Stimulated activated naive CD8-positive, alpha-beta T cell treated with anti-CD3 and anti-CD28 coated beads, Interleukin-15, Interleukin-2, amounts not matched to agents 100 U/mL and 50 U/mL, for 24 hours (primary cell): ENCODE data around the gene KRT36.

Experiments
- ATAC-seq: fragments of 150-1000 bp; cut with Tn5 transposase; one replicate; pipeline ENCODE4 v1.10.0; 2021
- DNase-seq: peaks from one replicate; pipeline ENCODE4 v3.0.0; 2021

KRT36 gene

DNA sequence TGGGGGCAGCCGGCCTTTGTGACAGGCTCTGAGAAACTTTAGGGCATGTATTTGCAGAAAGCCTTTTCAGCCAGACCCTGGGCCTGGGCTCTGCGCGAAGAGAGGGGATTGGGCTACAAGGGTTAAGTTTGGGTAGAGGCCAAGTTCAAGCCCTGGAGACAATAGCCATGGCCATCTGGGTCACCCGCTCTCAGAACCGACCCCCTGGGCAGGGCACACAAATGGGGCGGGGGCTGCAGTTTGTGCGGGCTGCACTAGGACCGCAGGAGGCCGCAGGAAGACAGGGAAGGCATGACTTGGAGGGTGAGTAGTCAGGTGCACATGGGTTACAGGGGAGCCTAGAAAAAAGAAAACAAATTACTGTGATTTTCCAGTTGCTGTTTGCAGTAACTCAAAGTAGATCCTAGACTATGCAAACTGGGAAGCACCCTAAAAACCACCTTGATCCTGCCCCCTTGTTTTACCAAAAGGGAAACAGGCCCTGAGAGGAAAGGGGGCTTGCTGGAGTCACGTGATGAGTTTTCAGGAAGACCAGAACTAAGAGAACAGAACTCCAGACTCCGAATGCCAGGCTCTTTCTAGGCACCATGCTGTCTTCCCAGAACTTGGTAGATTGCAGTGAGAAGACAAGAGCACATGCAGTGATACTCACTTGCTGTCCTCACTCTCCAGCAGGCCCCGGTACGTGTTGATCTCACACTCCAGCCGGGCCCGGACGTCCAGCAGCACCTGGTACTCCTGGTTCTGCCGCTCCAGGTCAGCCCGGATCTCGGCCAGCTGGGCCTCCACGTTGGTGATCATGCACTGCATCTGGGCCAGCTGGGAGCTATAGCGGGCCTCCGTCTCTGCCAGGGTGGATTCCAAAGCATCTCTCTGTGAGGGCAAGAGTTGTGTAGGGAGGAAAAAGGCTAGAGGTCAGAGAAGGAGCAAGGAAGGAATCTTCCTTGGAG lies 12.6 kb downstream of the KRT36 start:
- no peak for DNase-seq
- ATAC-seq: no peak

DNA sequence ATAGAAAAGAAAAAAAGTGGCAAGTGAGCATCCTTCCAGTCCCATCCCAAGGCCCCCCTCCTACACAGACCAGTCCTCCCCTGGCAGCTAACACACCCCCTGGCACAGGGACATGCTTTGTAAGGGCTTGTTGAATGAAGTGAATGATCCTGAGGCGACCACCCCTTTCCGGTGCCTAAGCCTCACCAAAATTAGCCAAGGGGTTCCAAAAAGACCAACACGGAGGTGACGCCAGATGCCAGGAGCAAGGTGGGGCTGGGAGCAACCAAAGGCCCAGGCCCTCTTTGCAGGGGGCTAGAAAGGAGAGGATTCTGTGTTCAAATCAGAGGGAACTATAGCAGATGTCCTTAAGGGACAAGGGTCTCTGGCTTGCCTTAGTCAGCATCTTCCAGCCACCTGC lies 14.3 kb downstream of the KRT36 start:
- DNase-seq: no peak
- no peak for ATAC-seq

DNA sequence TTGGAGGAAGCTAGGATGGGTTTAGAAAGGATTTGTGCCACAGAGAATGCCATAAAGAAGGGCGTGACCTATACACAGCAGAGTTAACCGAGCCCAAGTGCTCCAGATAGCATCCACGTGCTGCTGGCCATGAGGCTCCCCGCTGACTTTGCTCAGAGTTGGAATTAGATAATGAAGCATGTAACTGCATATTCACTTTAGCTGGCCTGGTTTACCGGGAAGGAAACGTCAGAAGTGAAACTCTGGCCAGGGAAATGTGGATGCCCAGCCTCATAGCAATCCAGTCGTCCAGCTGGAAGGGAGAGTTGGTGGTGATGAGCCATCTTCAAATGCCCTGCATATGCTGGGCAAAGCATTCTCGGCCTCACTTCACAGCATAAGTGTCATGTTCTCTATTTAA lies 14.8 kb downstream of the KRT36 start:
- ATAC-seq: no peak
- DNase-seq: no peak

DNA sequence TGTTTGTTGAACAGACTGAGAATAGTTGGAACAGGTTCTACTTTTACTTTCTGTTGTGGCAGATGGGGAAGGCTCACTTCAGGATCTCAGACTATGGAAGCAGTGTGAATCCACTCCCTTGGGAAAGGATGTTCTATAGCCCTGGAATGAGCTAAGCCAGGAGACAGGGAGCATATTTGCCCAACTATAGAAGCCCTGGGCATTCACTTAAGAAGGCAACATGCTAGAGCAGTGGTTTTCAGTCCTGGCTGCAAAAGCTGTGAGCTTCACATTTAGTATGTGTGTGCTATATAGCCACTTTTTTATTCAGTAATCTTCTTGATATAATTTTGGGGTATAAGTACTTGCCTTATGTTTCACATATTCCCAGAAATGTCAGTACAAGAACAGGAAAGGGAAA lies 21.4 kb downstream of the KRT36 start:
- ATAC-seq (no peak), DNase-seq (no peak)

DNA sequence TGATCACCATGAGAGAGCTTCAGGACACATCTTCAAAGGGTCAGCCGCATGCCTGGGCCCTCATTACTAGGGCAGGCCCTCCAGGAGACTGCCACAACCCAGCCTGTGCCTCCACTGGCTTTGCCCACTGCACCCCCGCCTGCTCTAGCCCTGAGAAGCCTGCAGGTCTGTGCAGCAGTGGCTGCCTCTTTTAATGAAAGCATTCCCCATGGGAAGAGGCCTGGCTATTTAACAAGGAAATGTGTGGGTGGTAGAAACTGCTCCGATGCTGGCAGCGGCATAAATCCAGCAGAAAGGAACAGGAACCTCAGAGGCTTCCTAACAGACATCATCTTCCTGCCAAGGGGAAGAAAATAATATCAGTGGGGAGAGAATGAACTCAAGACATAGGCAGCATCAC lies 22.1 kb downstream of the KRT36 start:
- ATAC-seq: no peak
- no peak for DNase-seq

DNA sequence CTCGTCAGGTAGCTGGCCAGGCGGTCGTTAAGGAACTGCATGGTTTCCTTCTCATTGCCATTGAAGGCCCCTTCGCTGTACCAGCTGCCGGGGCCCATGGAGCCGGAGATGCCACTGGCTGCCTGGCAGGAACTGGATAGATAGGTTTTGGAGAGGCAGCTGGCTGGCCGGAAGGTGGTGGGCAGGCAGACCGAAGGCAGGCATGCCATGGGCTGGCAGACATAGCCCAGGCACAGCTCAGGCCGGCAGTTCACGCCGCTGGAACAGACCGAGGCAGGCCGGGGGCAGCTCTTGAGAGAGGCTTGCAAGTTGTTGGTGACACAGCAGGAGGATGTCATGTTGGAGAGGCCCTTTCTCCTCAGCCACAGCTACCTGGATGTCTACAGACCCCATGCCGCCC lies 22.7 kb downstream of the KRT36 start, which contains the start of gene KRT32:
Gene KRT32 (minus strand): TSS at position 399 of the 400 bp plus-strand sequence. CDS start 61 bp downstream, at position 338.
- ATAC-seq (no peak), DNase-seq (no peak)

DNA sequence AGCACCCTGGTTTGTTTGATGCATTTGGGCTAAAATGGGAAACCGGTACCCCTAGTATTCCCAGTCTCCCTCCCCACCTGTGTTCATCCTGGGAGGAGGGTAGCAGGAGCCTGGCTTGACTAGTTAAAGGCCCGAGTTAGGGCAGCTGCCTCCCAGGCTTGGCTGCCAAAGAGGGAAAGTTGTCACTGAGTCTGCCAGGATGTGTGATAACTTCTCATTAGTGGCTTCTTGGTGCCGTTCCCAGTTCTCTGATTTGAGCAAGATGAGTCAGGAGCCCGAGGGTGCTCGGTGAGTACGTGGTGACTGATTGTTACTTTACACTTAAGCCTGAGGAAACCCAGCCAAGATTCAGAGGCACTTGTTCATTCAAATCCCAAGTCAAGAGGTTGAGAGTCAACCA lies 25.0 kb downstream of the KRT36 start:
- DNase-seq (no peak), ATAC-seq (no peak)

DNA sequence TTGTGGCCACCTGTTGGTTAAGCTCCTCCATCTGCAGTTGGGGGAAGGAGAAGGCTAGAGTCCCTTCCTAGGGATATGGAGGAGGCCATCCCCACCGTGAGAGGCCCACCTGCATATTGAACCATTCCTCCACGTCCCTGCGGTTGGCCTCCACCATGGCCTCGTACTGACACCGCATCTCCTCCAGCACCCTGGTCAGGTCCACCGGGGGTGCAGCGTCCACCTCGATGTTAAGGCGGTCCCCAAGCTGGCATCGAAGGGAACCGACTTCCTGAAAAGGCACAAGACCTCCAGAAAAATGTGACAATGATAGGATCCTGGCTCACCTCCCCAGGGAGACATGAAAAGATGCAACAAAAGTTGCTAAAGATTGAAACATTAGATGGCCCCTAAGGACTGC lies 25.5 kb downstream of the KRT36 start:
- no peak for DNase-seq
- ATAC-seq: no peak

DNA sequence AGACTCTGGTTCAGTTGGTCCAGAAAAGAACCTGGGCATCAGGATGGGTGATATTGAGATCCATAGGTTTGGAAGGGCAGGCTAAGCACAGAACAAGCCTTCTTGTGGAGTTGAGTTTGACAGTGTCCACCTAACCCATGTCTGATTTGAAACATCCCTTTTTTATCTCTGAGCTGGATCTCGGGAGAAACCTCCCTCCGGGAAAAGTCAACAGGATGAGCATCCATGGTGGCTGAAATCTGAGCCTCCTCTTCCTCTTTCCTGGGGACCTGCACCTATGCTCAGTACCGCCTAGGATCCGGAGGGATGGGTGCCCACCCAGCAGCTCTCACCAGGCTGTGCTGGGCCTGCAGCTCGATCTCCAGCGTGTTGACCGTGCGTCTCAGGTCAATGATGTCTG lies 26.0 kb downstream of the KRT36 start:
- no peak for ATAC-seq
- no peak for DNase-seq

DNA sequence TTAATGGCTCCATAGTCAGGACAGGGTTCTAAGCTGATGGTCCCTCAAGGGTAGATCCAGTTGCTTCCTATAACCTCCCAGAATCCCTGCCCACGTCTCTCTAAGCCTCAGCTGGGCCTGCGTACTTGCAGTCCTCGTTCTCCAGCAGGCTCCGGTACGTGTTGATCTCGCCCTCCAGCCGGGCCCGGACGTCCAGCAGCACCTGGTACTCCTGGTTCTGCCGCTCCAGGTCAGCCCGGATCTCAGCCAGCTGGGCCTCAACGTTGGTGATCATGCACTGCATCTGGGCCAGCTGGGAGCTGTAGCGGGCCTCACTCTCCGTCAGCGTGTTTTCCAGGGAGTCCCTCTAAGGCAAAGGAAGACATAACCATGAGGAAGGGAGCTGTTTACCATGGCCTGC lies 27.0 kb downstream of the KRT36 start:
- ATAC-seq (no peak), DNase-seq (no peak)

DNA sequence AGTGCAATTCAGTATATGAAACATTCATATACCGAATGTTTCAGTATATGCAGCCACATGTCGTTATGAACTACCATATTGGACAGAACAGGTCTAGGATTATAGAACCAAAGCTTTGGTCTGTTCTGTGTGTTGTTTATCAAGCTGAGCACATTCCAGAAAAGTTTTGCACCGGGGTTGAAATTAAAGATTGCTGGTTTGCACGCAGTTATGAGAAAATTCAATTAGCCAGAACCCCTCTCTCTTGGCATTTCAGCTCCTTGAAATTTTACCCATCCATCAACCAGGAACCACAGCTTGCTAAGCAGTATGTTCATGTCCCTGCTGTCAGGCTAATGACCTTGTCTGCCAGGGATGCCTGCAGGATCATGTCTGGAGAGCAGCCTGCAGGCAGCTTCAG lies 32.0 kb downstream of the KRT36 start:
- ATAC-seq: no peak
- no peak for DNase-seq

DNA sequence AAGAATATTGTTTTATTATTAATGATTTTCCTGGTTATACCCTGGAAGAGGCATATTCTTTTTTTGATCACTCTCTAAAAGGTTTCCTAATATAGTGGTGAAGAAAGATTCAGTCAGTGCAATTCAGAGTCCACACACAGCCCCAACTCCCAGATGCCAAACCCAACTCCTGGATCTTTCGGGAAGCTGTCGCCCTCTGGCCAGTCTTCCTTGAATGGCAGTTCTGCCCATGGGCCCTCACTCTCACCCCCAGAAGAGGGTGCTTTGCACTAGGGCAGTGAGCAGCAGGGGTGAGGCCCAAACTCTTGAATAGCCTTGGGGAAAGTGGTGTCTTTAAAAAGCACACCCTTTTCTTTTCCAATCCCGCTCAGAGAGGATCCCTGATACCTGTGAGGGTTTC lies 33.5 kb downstream of the KRT36 start:
- DNase-seq (no peak), ATAC-seq (no peak)

DNA sequence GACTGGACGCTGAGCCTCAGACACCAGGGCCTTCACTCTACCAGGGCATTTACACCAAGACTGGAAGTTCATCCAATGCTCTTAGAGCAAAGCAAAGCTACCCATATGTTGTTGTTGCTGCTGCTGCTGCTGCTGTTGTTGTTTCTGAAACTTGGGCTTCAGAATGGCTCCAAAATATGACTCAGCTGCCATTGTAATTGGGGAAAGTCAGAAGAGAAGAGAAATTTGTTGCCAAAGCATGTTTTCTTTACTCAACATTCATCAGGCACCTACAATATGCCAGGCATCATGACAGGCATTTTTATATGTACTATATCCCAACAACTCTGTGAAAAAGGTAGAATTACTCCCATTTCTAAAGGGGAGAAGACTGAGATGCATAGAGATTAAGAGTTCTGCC lies 34.5 kb downstream of the KRT36 start:
- ATAC-seq: no peak
- DNase-seq: no peak

DNA sequence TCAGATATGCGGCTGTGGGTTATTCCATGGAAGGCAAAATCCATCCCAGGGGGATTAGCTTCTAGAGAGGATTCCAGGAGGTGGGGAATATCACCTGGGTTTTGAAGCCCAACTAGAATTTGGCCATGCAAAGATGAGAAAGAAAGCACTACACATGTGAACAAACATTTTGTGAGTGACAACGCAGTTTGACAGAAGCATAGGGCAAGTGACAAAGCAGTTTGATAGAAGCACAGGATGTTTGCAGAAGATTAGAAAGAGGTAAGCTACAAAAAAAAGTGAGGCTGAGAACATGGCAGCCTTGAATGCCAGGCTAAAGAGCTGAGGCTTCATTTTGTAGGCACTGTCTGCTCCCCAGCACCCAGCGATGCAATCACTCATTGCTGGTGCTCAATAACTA lies 36.6 kb downstream of the KRT36 start:
- no peak for ATAC-seq
- DNase-seq: no peak

DNA sequence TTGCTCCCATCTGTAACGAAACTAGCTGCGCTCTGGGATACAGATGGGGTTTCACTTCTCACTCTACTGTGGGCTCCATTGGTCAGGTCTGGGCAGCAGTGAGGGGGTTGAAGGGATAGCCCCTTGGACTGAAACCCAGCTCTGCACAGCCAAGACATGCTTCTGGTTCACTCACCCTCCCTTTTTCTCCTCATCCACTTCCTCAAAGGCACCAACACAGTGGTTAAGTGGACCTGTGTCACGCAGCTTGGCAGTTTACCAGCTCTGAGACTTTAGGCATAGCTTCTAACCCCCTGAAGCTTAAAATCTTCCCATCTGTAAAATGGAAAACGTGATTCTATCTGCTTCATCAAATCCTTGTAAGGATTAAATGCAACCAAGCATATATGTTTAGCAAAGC lies 37.4 kb downstream of the KRT36 start:
- DNase-seq (no peak), ATAC-seq (no peak)

DNA sequence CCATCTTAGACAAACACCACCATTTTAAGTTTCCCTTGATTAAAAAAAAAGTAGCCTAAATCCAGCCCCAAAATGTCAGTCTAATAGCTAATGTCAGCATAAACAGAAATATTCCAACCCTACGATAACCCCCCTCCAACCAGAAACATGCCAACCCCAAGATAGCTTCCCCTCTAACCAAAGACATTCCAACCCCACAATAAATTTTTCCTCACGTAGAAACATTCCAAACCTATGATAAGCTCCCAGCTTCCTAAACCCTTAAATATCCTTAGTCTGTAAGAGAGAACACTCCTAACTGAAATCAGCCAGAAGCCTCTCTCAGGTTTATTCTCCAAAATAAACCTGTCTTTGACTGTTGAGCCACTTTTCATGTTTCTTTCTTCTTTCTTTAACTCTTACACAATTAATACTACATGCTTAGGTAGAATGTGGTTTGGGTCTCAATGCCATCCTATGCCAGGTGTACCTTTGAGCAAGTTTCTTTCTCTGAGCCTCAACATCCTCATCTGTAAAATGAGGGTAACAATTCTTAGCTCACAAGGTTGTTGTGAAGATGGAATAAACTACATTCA lies 38.5 kb downstream of the KRT36 start:
- ATAC-seq (no peak), DNase-seq (no peak)

DNA sequence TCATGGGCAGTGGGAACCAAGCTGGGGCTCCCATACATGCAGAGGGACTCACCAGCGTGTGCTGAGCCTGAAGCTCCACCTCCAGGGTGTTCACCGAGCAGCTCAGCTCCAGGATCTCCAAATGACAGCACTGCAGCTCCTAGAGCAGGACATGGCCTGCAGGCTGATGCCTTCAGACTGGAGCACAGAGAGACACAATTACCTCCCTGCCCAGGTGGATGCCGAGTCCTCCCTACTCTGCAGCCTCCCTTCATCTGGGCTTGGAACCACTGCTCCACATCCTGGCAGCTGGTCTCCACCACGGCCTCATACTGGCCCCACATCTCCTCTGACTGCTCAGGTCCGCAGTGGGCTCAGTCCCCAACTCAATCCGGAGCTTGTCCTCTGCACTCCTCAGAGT lies 40.7 kb downstream of the KRT36 start:
- DNase-seq: no peak
- ATAC-seq: no peak

DNA sequence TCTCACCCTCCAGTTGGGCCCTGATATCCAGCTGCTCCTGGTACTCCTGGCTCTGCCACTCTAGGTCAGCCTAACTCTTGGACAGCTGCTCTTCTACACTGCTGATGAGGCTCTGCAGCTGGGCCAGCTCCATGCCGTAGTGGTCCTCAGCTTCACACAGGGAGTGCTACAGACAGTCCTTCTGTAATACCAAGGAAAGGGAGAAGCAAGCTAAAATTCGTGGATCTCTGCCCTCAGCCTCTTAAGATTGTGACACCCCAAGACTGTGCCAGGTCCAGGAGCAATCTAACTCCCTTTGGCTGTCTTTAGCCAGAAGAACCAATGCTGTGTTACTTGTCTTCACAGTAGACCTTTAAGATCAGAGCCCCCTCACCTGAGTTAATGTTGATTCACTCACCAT lies 41.2 kb downstream of the KRT36 start:
- ATAC-seq: no peak

DNA sequence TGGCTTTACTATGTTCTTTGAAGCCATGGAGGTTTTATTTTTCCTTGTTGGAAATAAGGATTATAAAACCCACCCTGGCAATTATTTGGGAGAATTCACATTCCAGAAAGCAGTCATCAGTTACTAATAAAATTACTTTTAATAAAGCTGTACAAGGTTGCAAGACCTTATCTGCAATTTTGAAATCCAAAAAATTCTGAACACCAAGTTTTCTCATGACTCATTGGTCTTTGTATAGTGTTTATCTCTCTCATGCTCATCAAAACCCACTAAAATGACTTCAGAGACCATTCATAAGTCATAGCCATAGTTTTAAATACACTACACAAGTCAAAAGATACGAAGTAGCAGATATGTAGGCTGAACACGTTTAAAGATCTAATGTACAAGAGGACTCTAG lies 42.9 kb downstream of the KRT36 start:
- no peak for DNase-seq
- no peak for ATAC-seq

More for the DNA sequence above, 41.2 kb downstream of the KRT36 start:
- no peak for DNase-seq

DNA sequence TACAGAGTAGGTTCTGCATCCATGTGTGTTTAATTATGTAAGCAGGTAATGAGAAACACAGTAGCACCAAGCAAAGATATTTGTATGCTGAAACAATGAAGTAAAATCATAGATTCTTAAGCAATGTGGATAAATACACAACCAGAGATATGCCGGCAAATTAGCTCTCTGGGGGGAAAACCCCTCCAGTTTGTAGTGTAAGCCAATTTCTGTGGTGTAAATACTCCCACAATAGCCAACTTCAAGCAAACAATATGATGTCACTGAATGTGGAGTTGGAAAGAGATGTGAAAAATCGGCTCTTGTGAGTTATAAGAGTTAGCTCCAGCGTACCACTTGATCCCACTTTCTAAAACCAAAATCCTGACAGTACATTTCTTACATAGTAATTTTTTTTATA lies 45.1 kb downstream of the KRT36 start:
- DNase-seq: no peak
- ATAC-seq: no peak

DNA sequence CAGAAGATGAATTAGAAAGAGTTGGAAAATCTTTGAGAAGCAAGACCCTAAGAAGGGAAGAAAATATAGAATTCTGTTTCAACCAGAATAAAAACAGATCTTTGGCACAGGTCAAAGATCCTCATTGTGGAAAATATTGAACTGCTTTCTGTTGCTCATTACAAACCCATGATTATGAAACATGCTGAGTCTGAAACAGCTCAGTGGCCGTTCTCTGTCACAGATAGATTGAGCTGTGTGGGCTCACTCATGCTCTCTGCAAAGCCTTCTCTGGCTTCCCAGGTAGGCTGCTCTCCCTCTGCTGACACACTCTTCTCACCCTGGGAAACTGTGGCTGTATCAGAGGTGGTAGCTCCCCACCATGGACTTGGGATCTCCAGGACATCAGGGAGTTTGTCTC lies 45.5 kb downstream of the KRT36 start:
- no peak for DNase-seq
- no peak for ATAC-seq

DNA sequence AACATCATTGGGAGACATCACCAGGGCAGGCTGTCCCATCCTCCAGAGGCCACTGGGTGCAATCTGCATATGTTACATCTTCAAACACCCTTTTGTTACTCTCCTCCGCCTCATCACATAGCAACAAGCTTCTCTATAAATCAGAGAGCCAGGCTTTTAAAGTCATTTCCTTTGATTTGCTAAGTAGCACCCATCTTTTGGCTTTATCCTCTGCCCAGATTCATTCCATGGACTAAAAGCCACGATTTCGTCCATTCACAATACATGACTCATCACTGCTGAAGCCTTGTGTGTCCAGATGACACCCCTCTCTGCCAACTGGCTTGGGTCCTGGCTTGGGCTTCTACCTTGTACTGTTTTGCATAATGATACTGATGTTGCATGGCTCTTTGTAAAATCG lies 47.0 kb downstream of the KRT36 start:
- no peak for DNase-seq
- no peak for ATAC-seq

DNA sequence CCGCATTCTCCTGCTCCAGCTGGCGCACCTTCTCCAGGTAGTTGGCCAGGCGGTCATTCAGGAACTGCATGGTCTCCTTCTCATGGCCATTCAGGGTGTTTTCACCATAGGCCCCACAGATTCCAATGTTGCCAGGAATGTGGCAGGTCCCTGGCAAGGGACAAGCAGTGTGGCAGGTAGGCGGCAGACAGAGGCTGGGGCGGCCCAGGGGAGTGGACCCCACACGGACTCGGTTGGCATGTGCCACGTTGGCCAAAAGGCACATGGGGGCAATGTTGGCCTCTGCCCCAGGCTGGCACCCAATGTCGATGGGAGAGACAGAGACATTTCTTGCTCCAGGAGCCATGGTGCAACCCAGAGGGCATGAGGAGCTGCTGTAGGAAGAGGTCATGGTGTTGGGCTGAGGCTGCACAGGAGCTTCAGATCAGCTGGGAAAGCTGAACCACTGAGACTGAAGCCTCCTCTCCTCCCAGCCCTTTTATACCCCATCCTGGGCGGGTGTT lies 49.1 kb downstream of the KRT36 start, which contains the start of gene KRT38:
Gene KRT38 (minus strand): TSS at position 453 of the 503 bp plus-strand sequence. CDS start 62 bp downstream, at position 391.
- DNase-seq (no peak), ATAC-seq (no peak)

DNA sequence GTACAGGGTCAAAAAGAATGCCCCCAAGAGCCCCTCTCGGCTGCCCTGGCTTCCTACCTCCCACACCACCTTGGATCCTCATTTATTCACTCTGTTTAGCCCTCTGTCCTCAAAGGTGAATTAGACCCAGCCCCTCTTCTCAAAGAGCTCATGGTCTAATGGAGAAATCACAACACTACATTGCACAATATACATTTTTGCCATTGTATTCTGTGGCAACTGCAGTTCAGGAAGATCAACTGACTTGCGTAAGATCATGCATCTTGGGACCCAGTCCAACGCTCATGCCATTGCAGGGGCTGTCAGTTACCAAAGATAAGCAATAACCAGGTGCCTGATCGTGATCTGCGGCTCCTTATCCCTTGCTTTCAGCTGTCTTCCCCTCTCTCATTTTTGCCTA lies 50.3 kb downstream of the KRT36 start:
- DNase-seq (no peak), ATAC-seq (no peak)
